NCI-H460 (cell line): Measurements from ENCODE around the gene WDR20. TPM values are rescaled to one million over a fixed set of nuclear protein-coding genes. Genes with fewer than 3 reads are reported as not detected.
"Not testable (repeated sequence)": the region's sequence is repeated elsewhere in the genome, so short reads cannot be mapped to it uniquely, and the experiment has no call there.

ENCODE experiments used
- DNase-seq: peaks from one replicate; pipeline ENCODE4 v3.0.0-alpha.2; 2016; ENCODE audit warnings: low read depth; ENCODE audit errors: extremely low read depth
- polyA plus RNA-seq: library from polyadenylated mRNA; depleted of rRNA; stranded (reverse); fragments of >200 nt; gene quantifications from 2 replicates; pipeline ENCODE4 v1.2.3, GENCODE V29; 2014; cell fraction: nucleus; rRNA removed
- total RNA-seq: library from RNA; depleted of rRNA; stranded (reverse); fragments of >200 nt; shearing (Covaris generic); gene quantifications from 2 replicates; pipeline ENCODE4 v1.2.3, GENCODE V29; 2014; rRNA removed

Gene WDR20
- 20.2 and 22.5 TPM in 2 replicates for total RNA-seq
- polyA plus RNA-seq, result 17.1 and 18.5 TPM in 2 replicates

DNA sequence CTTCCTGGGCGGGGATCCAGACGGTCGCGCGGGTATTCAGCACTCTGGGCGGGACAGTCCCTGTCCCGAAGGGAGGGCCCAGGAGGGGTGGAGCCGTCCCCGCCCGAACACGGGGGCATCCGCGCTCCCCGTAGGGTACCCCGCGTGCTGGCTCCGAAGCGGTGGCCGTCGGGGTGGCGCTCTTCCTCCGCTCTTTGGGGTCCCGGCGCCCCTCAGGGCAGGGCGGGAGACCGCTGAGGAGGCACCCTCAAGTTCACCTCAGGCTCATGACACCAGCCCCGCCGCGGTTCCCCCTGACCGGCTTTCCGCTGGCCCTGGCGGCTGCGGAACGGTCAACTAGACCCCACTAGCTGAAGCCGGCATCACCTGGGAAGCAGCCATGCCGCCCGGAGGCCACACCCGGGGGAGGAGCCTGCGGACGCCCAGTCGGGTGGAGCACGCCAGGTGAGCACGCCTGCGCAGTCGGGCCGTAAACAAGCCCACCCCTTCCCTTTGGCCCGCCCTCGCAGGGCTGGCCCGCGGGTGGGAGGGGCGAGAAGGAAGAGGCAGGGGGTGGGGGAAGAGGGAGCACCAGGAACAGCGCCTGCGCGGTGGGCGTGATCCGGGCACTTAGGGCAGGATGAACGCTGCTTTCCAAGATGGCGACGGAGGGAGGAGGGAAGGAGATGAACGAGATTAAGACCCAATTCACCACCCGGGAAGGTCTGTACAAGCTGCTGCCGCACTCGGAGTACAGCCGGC, at the start of gene WDR20:
TSS of gene WDR20 (plus strand) at position 612 of the 741 bp plus-strand sequence. CDS start at position 639, 27 bp downstream.
- peak; percentile 98 for DNase-seq

DNA sequence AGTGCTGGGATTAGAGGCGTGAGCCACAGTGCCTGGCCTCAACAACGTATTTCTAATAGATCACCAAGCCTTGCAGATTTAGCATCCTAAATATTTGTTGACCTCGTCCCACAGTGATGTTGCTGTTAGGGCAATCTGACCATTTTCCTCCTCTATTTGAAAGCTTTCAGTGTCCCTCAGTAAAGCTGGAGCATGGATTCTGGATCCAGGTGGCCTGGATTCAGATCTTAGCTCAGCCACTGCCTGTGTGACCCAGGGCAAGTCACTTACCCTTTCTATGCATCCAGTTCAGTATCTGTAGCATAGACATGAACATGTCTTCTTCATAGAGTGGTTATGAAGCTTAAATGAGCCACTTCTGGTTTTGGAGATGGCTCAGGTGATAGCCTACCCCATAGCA, 49.0 kb upstream of the WDR20 start:
- no peak for DNase-seq

GRCh38 chr14:102092806-102093205, 46.9 kb upstream of the WDR20 start:
- no peak for DNase-seq

GRCh38 chr14:102094101-102094500, 45.6 kb upstream of the WDR20 start:
- DNase-seq, result no peak

DNA sequence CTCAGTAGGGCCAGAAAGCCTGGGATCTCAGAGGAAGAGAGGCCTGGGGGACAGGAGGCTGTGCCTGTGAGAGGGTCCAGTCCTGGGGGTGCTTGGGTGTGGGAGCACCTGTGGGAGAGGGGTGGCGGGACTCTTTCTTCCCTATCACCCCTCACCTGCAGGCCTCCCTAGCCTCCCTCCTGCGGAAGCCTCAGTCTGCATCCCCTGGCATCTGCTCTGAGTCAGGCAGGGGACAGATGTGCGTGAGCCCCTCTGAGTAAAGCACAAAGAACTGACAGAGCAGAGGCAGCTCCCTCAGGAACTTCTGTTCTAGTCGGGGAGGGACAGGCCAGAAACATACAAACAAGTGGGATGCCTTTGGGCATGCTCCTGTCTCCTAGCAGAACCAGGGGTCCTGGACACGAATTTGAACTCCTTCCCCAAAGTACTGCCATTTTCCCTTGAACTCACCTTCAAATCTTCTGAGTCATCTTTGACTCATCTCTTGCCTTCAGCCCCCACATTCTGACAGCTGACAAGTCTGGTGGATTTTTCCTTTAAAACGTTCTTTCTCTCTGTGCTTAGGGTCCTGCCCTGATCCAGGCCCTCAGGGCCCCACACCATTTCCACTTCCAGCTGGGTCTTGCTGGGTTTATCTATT, 44.3 kb upstream of the WDR20 start:
- no peak for DNase-seq

DNA sequence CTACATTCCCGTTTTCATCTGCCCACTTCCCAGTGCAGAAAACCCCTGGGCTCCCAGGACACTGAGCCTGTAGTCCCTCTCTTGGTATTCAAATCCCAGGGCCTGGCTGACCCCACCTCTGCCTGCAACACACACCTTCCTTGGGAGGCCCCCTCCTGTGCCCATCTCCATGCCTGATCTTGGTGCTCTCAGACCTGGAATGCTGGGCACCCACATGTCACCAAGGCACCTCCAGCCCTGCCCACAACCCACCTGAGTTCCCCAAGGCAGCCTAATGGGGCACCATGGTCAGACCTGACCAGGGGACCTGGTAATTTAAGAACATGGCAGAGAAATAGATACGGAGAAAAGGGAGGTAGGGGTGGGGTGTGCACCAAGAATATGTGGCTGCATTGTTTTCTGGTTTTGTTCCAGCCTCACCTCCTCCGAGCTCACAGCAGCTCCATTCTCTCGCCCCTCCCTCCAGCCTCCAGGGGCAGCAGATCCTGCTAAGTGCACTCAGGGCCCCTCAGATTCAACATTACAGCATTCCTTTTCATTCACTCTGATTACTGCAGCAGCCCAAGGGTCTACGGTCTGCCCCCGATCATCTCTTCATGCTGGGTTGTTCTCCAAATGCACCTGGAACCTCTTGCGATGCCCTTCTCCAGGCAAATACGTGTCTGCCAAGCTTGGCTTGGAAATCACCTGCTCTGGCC, 43.7 kb upstream of the WDR20 start:
- no peak for DNase-seq

- peak; percentile 85 for DNase-seq
Observed at GRCh38 chr14:102096569-102097188, 43.0 kb upstream of the WDR20 start.

- no peak for DNase-seq
Observed at GRCh38 chr14:102097441-102098135, 42.1 kb upstream of the WDR20 start.

- no peak for DNase-seq
Observed at GRCh38 chr14:102103062-102103695, 36.5 kb upstream of the WDR20 start.

GRCh38 chr14:102105369-102105768, 34.3 kb upstream of the WDR20 start:
- no peak for DNase-seq

DNA sequence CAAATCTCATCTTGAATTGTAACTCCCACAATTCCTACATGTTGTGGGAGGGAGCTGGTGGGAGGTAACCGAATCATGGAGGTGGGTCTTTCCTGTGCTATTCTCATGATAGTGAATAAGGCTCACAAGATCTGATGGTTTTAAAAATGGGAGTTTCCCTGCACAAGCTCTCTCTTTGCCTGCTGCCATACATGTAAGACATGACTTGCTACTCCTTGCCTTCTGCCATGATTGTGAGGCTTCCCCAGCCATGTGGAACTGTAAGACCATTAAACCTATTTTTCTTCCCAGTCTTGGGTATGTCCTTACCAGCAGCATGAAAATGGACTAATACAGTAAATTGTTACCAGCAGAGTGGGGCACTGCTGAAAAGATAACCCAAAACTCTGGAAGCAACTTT, 30.4 kb upstream of the WDR20 start:
- not testable (repeated sequence) for DNase-seq

- DNase-seq, result no peak
Observed at GRCh38 chr14:102111101-102111500, 28.6 kb upstream of the WDR20 start.

DNA sequence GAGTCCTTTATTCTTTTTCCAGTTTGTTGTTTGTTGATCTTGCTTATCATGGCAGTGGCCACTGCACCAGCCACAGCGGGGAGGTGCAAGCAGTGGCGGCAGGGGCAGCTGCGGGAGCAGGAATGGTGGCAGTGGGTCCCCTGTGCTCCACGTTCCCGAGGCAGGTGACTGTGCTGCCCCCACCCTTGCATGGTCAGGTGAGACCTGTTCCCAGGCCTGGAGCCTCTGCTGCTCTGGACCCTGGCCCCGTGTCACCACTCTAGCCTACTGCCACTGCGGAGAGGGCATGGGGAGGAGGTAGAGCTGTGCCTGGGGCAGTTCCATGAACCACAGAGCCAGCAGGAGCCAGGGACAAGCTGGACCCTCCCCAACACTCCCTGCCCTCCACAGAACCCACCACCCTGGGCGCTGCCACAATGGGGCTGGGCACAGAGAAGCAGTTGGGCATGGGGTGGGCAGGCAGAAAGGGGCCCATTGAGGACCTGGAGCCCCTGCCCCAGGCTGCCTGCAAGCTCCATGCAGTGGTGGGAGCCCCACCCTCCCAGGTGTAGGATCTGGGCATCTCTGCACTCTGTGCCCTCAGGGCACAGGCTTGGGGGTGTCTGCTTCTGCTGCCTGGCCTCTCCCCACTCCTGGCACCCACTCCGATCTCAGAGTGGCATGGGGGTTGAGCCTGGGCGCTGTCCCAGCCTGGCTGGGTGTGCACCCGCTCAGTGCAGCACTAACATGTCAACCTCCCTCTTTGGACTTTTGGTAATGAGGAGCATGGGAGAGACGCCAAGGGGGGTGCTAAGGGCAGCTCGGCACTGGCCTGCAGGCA, 23.1 kb upstream of the WDR20 start:
- DNase-seq, result no peak

DNA sequence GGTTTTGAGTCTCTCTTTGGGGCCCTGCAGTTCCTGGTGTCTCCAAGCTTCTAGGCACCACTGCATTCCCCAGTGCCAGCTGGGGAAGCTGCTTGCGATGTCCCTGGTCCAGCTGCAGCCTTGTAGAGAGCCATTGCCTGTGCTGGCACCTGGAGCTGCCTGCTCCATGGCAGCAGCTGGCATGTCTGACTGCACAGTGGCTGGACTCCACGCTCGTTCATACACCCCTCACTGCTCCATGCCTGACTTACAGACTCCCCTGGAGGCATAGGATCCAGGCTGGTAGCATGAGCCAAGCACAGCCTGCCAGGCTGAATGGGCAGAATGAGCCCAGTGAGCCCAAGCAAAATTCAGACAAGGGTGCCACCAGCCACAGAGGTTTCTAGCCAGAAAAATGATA, 21.8 kb upstream of the WDR20 start:
- no peak for DNase-seq

DNA sequence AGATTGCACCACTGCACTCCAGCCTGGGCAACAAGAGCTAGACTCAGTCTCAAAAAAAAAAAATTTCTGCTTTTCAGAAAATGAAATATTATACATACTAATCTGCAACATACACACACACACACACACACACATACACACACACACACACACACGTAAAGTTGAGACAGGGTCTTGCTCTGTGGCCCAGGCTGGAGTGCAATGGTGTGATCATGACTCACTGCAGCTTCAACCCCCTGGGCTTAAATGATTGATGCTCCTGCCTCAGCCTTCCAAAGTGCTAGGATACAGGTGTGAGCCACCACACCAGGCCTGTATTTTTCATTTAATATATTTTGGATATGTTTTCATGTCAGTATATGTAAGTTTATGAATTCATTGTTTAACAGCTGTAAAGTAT, 18.8 kb upstream of the WDR20 start:
- DNase-seq, result no peak

GRCh38 chr14:102121567-102121966, 18.1 kb upstream of the WDR20 start:
- DNase-seq, result no peak

DNA sequence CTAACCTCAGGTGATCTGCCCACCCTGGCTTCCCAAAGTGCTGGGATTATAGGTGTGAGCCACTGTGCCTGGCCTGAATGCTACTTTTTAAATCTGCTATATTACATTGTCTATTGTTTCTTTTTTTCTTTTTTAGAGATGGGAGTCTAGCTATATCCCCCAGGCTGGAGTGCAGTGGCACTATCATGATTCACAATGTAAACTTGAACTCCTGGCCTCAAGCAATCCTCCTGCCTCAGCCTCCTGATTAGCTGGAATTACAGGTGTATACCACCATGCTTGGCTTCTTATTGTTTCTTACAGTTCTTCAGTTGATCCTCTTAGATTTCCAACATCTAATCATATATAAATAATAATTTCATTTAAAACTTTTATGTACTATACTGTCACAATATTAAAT, 15.3 kb upstream of the WDR20 start:
- no peak for DNase-seq

DNA sequence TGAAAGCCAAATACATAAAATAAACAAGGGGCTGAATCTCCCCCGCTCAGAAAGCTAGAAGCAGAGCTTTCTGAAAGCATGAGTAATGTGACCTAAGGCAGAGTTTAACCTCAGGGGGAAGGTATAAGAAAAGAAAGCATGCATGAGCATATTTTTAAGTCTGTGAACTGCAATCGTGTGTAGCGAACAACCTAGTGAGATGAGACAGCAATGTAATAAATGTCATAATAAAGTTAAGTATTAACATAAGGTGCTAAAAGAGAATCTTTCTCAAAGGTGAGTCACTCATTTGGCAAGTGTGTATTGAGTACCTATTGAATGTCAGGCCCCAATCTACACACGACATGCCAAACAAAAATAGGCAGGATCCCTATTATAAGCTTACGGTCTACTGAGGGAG, 14.2 kb upstream of the WDR20 start:
- DNase-seq, result no peak

DNA sequence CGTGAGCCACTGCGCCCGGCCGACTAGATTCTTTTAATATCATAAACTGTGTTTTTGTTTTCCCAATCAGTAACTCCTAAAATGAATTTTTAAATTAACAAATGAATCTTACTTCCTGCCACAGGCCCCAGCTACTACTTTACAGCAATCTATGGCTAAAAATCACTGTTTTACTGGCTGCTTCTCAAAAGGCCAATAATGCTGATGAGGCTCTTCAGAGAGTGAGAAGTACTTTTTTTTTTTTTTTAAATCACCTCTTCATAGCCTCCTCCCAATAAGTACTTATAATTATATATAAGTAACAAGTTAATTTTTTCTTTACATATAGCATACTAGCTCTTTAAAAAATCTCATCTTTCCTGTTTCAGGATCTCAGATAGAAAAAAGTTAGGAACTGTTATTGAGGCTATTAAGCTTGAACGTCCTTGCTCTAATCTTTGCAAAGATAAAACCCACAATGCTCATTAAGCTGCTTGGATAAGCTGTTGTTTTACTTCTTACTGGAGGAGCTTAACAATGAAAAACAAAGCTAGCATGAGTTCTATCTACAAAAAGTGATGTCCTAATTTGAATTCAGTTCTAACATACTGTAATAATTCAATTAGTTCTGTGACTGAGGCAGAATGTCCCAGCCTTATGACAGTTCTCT, 12.8 kb upstream of the WDR20 start:
- no peak for DNase-seq
